Central memory CD4-positive, alpha-beta T cell (primary cell): ENCODE measurements around the gene NR2F1-AS1.
"Not testable (repeated sequence)": the region's sequence is repeated elsewhere in the genome, so short reads cannot be mapped to it uniquely, and the experiment has no call there.

ENCODE experiments used
- DNase-seq: peaks from one replicate; pipeline ENCODE4 v3.0.0; 2022

The NR2F1-AS1 gene

GRCh38 chr5:93517828-93518227 is 63.2 kb downstream of the NR2F1-AS1 start:
- no peak for DNase-seq

- DNase-seq: no peak
Observed at GRCh38 chr5:93513298-93513697, 67.7 kb downstream of the NR2F1-AS1 start.

- DNase-seq: no peak
Observed at GRCh38 chr5:93512799-93513198, 68.2 kb downstream of the NR2F1-AS1 start.

- no peak for DNase-seq
Observed at GRCh38 chr5:93511445-93511844, 69.6 kb downstream of the NR2F1-AS1 start.

GRCh38 chr5:93510626-93511380 is 70.2 kb downstream of the NR2F1-AS1 start:
- no peak for DNase-seq

- DNase-seq: not testable (repeated sequence)
Observed at GRCh38 chr5:93505553-93505952, 75.5 kb downstream of the NR2F1-AS1 start.

GRCh38 chr5:93503598-93504067 is 77.4 kb downstream of the NR2F1-AS1 start:
- no peak for DNase-seq

- DNase-seq: no peak
Observed at GRCh38 chr5:93497096-93497495, 83.9 kb downstream of the NR2F1-AS1 start.

GRCh38 chr5:93479982-93480509 is 101.0 kb downstream of the NR2F1-AS1 start:
- DNase-seq: no peak

GRCh38 chr5:93477816-93478215 is 103.2 kb downstream of the NR2F1-AS1 start:
- DNase-seq: no peak

GRCh38 chr5:93476251-93476742 is 104.7 kb downstream of the NR2F1-AS1 start:
- DNase-seq: no peak

GRCh38 chr5:93462916-93463315 is 118.1 kb downstream of the NR2F1-AS1 start:
- no peak for DNase-seq

GRCh38 chr5:93461756-93462155 is 119.3 kb downstream of the NR2F1-AS1 start:
- DNase-seq: no peak

GRCh38 chr5:93460286-93460685 is 120.7 kb downstream of the NR2F1-AS1 start:
- DNase-seq: no peak

GRCh38 chr5:93456796-93457195 is 124.2 kb downstream of the NR2F1-AS1 start:
- DNase-seq: not testable (repeated sequence)

GRCh38 chr5:93454896-93455295 is 126.1 kb downstream of the NR2F1-AS1 start:
- no peak for DNase-seq

GRCh38 chr5:93452255-93452654 is 128.8 kb downstream of the NR2F1-AS1 start:
- no peak for DNase-seq

GRCh38 chr5:93438124-93438523 is 142.9 kb downstream of the NR2F1-AS1 start:
- DNase-seq: no peak

GRCh38 chr5:93436083-93436482 is 144.9 kb downstream of the NR2F1-AS1 start:
- DNase-seq: no peak

GRCh38 chr5:93433422-93433821 is 147.6 kb downstream of the NR2F1-AS1 start:
- no peak for DNase-seq

- DNase-seq: no peak
Observed at GRCh38 chr5:93431250-93431649, 149.8 kb downstream of the NR2F1-AS1 start.

GRCh38 chr5:93430673-93431199 is 150.3 kb downstream of the NR2F1-AS1 start:
- DNase-seq: no peak

- DNase-seq: no peak
Observed at GRCh38 chr5:93430118-93430517, 150.9 kb downstream of the NR2F1-AS1 start.

- DNase-seq: no peak
Observed at GRCh38 chr5:93428868-93429267, 152.2 kb downstream of the NR2F1-AS1 start.
